ENCODE measurements around the gene NUDT14.

The NUDT14 gene

GRCh38 chr14:105192866-105193731 lies 12.0 kb upstream of the NUDT14 start:
- TF ChIP-seq ZFX (IDR thresholded peaks at IDR 0.05; ENCODE audit: borderline replicate concordance) (no peak), CTCF (IDR thresholded peaks at IDR 0.05) (no peak)
- H3K27ac ChIP-seq: no peak overlapping the region

GRCh38 chr14:105187935-105188524 lies 6.9 kb upstream of the NUDT14 start:
- TF ChIP-seq CTCF (IDR thresholded peaks at IDR 0.05): peak; percentile 22
- no peak for TF ChIP-seq ZFX (IDR thresholded peaks at IDR 0.05; ENCODE audit: borderline replicate concordance)
- H3K27ac ChIP-seq: no peak overlapping the region

- TF ChIP-seq ZFX (IDR thresholded peaks at IDR 0.05; ENCODE audit: borderline replicate concordance): no peak
- TF ChIP-seq CTCF (IDR thresholded peaks at IDR 0.05): no peak
- no peak overlapping the region for H3K27ac ChIP-seq
Observed at GRCh38 chr14:105187116-105187515, 6.0 kb upstream of the NUDT14 start.

GRCh38 chr14:105185973-105186372 lies 4.9 kb upstream of the NUDT14 start:
- TF ChIP-seq ZFX (IDR thresholded peaks at IDR 0.05; ENCODE audit: borderline replicate concordance) (no peak), CTCF (IDR thresholded peaks at IDR 0.05) (no peak)
- H3K27ac ChIP-seq: no peak overlapping the region

- TF ChIP-seq ZFX (IDR thresholded peaks at IDR 0.05; ENCODE audit: borderline replicate concordance) (no peak), CTCF (IDR thresholded peaks at IDR 0.05) (no peak)
- H3K27ac ChIP-seq: no peak overlapping the region
Observed at GRCh38 chr14:105185001-105185400, 3.9 kb upstream of the NUDT14 start.

- no peak overlapping the region for H3K27ac ChIP-seq
- no peak for TF ChIP-seq ZFX (IDR thresholded peaks at IDR 0.05; ENCODE audit: borderline replicate concordance)
- TF ChIP-seq CTCF (IDR thresholded peaks at IDR 0.05): no peak
Observed at GRCh38 chr14:105184461-105184860, 3.3 kb upstream of the NUDT14 start.

Measured in 22Rv1 (cell line).